T-cell (primary cell): ENCODE results near the gene PRDM16. TPM values are rescaled to one million over a fixed set of nuclear protein-coding genes. Genes with fewer than 3 reads are reported as not detected.

Source experiments
- ATAC-seq, 4 experiments: fragments of 200-7000 bp in 3 of 4; fragments of 150-1000 bp in 1 of 4; cut with Tn5 transposase; replicated peaks in 1 of 4; 1 replicate in 3 of 4; 2 replicates in 1 of 4; pipeline ENCODE4 v1.10.0; 2021; ENCODE audit warnings: moderate library complexity in 3 of 4, mild to moderate bottlenecking in 2 of 4, moderate number of reproducible peaks in 1 of 4
- CTCF ChIA-PET, 2 donors: fragments of 300-600 bp; sonication (Branson Sonifier 250); formaldehyde crosslinking; loops; one replicate each; lab custom pipeline; 2022; ENCODE audit warnings: antibody characterized with exemption in 2 of 2; lab: Charles Lee
- POLR2A ChIA-PET, 2 donors: fragments of 300-600 bp; sonication (Branson Sonifier 250); formaldehyde crosslinking; loops; one replicate each; lab custom pipeline; 2022; ENCODE audit warnings: antibody characterized with exemption in 2 of 2; lab: Charles Lee
- DNase-seq, 35 experiments: peaks; one replicate each; pipeline versions ENCODE4 v3.0.0 to v3.0.0-alpha.2; 2013 to 2023
- H3K27ac ChIP-seq: one replicate; pipeline ENCODE4 v1.5.1; 2013; ENCODE audit warnings: low read length
- H3K27me3 ChIP-seq, 2 experiments: replicated peaks in 1 of 2; 1 replicate in 1 of 2; 2 replicates in 1 of 2; pipeline versions ENCODE4 v1.6.1 to v1.7.0; 2013; ENCODE audit warnings: low read length in 1 of 2, mixed read lengths in 1 of 2; ENCODE audit not compliant: control insufficient read depth in 2 of 2, insufficient read depth in 2 of 2; ENCODE audit errors: extremely low read depth in 1 of 2
- H3K36me3 ChIP-seq, 2 donors: 1 replicate in 1 of 2; 2 replicates in 1 of 2; pipeline versions ENCODE4 v1.6.1 to v1.7.0; 2013; ENCODE audit warnings: low read length in 1 of 2; ENCODE audit not compliant: control insufficient read depth in 2 of 2, insufficient read depth in 1 of 2; ENCODE audit errors: extremely low read depth in 1 of 2
- H3K4me1 ChIP-seq, 2 experiments: 1 replicate in 1 of 2; 2 replicates in 1 of 2; pipeline versions ENCODE4 v1.6.1 to v1.7.0; 2013; ENCODE audit warnings: low read length in 2 of 2, mixed read lengths in 1 of 2; ENCODE audit not compliant: insufficient read depth in 2 of 2, control insufficient read depth in 1 of 2; ENCODE audit errors: extremely low read depth in 1 of 2
- H3K4me3 ChIP-seq, 2 donors: 1 replicate in 1 of 2; 2 replicates in 1 of 2; pipeline versions ENCODE4 v1.5.1 to v1.7.0; 2013; ENCODE audit warnings: mild to moderate bottlenecking in 2 of 2, low read length in 1 of 2, moderate library complexity in 1 of 2; ENCODE audit not compliant: control insufficient read depth in 1 of 2; ENCODE audit errors: extremely low read depth in 1 of 2
- H3K9me3 ChIP-seq: 2 replicates; pipeline ENCODE4 v1.7.0; 2013
- H3K27ac Mint-ChIP-seq, 2 donors: one replicate each; pipeline ENCODE4 v1.8.0; 2020 to 2021; ENCODE audit warnings: mild to moderate bottlenecking in 2 of 2, mixed read lengths in 2 of 2
- H3K27me3 Mint-ChIP-seq, 2 donors: one replicate each; pipeline ENCODE4 v1.8.0; 2021 to 2022; ENCODE audit warnings: mixed read lengths in 2 of 2
- H3K36me3 Mint-ChIP-seq: one replicate; pipeline ENCODE4 v1.8.0; 2021; ENCODE audit warnings: mixed read lengths
- H3K4me1 Mint-ChIP-seq, 3 donors: one replicate each; pipeline ENCODE4 v1.8.0; 2020 to 2022; ENCODE audit warnings: mixed read lengths in 3 of 3, mild to moderate bottlenecking in 1 of 3
- H3K4me3 Mint-ChIP-seq, 3 donors: one replicate each; pipeline ENCODE4 v1.8.0; 2020 to 2022; ENCODE audit warnings: mild to moderate bottlenecking in 3 of 3, mixed read lengths in 3 of 3, moderate library complexity in 3 of 3
- H3K9me3 Mint-ChIP-seq, 3 donors: one replicate each; pipeline ENCODE4 v1.8.0; 2020 to 2022; ENCODE audit warnings: mixed read lengths in 3 of 3
- WGBS: methylation state at CpG from one replicate; pipeline ENCODE4 v1.1.5; 2013; ENCODE audit warnings: missing lambda C conversion rate; ENCODE audit not compliant: insufficient coverage; 5-methylcytosine and 5-hydroxymethylcytosine counted together
- total RNA-seq, 35 experiments: library from RNA in 6 of 35; stranded (reverse) in 6 of 35; fragments of 120-200 nt in 1 of 35; gene quantifications; one replicate each; pipeline versions ENCODE4 v1.2.1 to v1.2.4 and lab custom pipeline; 2013 to 2026

PRDM16 gene
- total RNA-seq, 5 donors from 2014 or later (not counting 1 experiment from before 2014, with no cell fraction given), result 0.15 to 0.70 (median 0.24) TPM; not detected in 1

GRCh38 chr1:3121401-3122210 lies 52.6 kb downstream of the PRDM16 start:
- H3K4me3 ChIP-seq, result no peak overlapping the region
- WGBS, result 91% methylated on average over 34 of the region's 46 CpGs
- POLR2A ChIA-PET, result no interaction called here
- H3K27me3 Mint-ChIP-seq, result no peaks in the 10 kb centered on the region
- no peaks in the 10 kb centered on the region for H3K4me1 ChIP-seq
- no peaks in the 10 kb centered on the region for H3K9me3 Mint-ChIP-seq
- no peak overlapping the region for H3K27ac Mint-ChIP-seq
- peaks cover 0 to 15% of the 10 kb centered on the region in 2 experiments for H3K27me3 ChIP-seq
- no peak overlapping the region for H3K27ac ChIP-seq
- ATAC-seq (no peak), DNase-seq (no peak)
- no peaks in the 10 kb centered on the region for H3K4me1 Mint-ChIP-seq
- no peaks in the 10 kb centered on the region for H3K36me3 ChIP-seq
- H3K9me3 ChIP-seq, result no peaks in the 10 kb centered on the region
- CTCF ChIA-PET, result no interaction called here
- H3K4me3 Mint-ChIP-seq, result no peak overlapping the region
- H3K36me3 Mint-ChIP-seq, result no peaks in the 10 kb centered on the region

- POLR2A ChIA-PET, result no interaction called here
Measured at GRCh38 chr1:3122311-3122710, 53.3 kb downstream of the PRDM16 start.

GRCh38 chr1:3124246-3124645 lies 55.2 kb downstream of the PRDM16 start:
- Mint-ChIP-seq H3K4me3 (no peak overlapping the region), H3K36me3 (no peaks in the 10 kb centered on the region), H3K9me3 (no peaks in the 10 kb centered on the region), H3K27me3 (no peaks in the 10 kb centered on the region), H3K4me1 (no peaks in the 10 kb centered on the region), H3K27ac (no peak overlapping the region)
- H3K36me3 ChIP-seq, result no peaks in the 10 kb centered on the region
- no peak overlapping the region for H3K4me3 ChIP-seq
- POLR2A ChIA-PET, result no interaction called here
- 88% methylated on average over 2 of the region's 3 CpGs for WGBS
- no peaks in the 10 kb centered on the region for H3K4me1 ChIP-seq
- CTCF ChIA-PET, result no interaction called here
- ATAC-seq (no peak), DNase-seq (no peak)
- H3K27me3 ChIP-seq, result peaks cover 0 to 15% of the 10 kb centered on the region in 2 experiments
- H3K27ac ChIP-seq, result no peak overlapping the region
- no peaks in the 10 kb centered on the region for H3K9me3 ChIP-seq

More at GRCh38 chr1:3122311-3122710, 53.3 kb downstream of the PRDM16 start:
- ATAC-seq (no peak), DNase-seq (no peak)
- Histone ChIP-seq H3K36me3 (no peaks in the 10 kb centered on the region), H3K9me3 (no peaks in the 10 kb centered on the region), H3K4me1 (no peaks in the 10 kb centered on the region), H3K27ac (no peak overlapping the region), H3K27me3 (peaks cover 0 to 15% of the 10 kb centered on the region in 2 experiments), H3K4me3 (no peak overlapping the region)
- H3K4me1 Mint-ChIP-seq, result no peaks in the 10 kb centered on the region
- CTCF ChIA-PET, result no interaction called here
- no peaks in the 10 kb centered on the region for H3K36me3 Mint-ChIP-seq
- H3K9me3 Mint-ChIP-seq, result no peaks in the 10 kb centered on the region
- no peak overlapping the region for H3K27ac Mint-ChIP-seq
- H3K4me3 Mint-ChIP-seq, result no peak overlapping the region
- H3K27me3 Mint-ChIP-seq, result no peaks in the 10 kb centered on the region
- WGBS, result 95% methylated on average over 2 of the region's 12 CpGs

GRCh38 chr1:3125078-3125477 lies 56.1 kb downstream of the PRDM16 start:
- ATAC-seq, result no peak
- CTCF ChIA-PET, result no interaction called here
- Histone ChIP-seq H3K27ac (no peak overlapping the region), H3K9me3 (no peaks in the 10 kb centered on the region), H3K4me3 (no peak overlapping the region), H3K27me3 (peaks cover 0 to 10% of the 10 kb centered on the region in 2 experiments), H3K36me3 (no peaks in the 10 kb centered on the region), H3K4me1 (no peaks in the 10 kb centered on the region)
- Mint-ChIP-seq H3K27me3 (no peaks in the 10 kb centered on the region), H3K36me3 (no peaks in the 10 kb centered on the region), H3K4me3 (no peak overlapping the region), H3K27ac (no peak overlapping the region), H3K9me3 (no peaks in the 10 kb centered on the region), H3K4me1 (no peaks in the 10 kb centered on the region)
- POLR2A ChIA-PET, result no interaction called here
- DNase-seq, result no peak
- WGBS, result 89% methylated on average over 15 of the region's 15 CpGs

GRCh38 chr1:3125546-3126368 lies 56.8 kb downstream of the PRDM16 start:
- Histone ChIP-seq H3K36me3 (no peaks in the 10 kb centered on the region), H3K9me3 (no peaks in the 10 kb centered on the region), H3K27ac (no peak overlapping the region), H3K4me3 (no peak overlapping the region), H3K27me3 (peaks cover 0 to 10% of the 10 kb centered on the region in 2 experiments), H3K4me1 (no peaks in the 10 kb centered on the region)
- no peak for DNase-seq
- 91% methylated on average over 35 of the region's 47 CpGs for WGBS
- H3K36me3 Mint-ChIP-seq, result no peaks in the 10 kb centered on the region
- ChIA-PET POLR2A (no interaction called here), CTCF (no interaction called here)
- H3K4me3 Mint-ChIP-seq, result no peak overlapping the region
- no peaks in the 10 kb centered on the region for H3K9me3 Mint-ChIP-seq
- no peak for ATAC-seq
- no peaks in the 10 kb centered on the region for H3K4me1 Mint-ChIP-seq
- H3K27me3 Mint-ChIP-seq, result no peaks in the 10 kb centered on the region
- no peak overlapping the region for H3K27ac Mint-ChIP-seq

- Histone ChIP-seq H3K9me3 (no peaks in the 10 kb centered on the region), H3K27me3 (peaks cover 0 to 12% of the 10 kb centered on the region in 2 experiments), H3K4me3 (no peak overlapping the region), H3K36me3 (no peaks in the 10 kb centered on the region), H3K4me1 (no peaks in the 10 kb centered on the region), H3K27ac (no peak overlapping the region)
- DNase-seq, result no peak
- no peaks in the 10 kb centered on the region for H3K36me3 Mint-ChIP-seq
- 74% methylated on average over 20 of the region's 28 CpGs for WGBS
- H3K9me3 Mint-ChIP-seq, result no peaks in the 10 kb centered on the region
- H3K27me3 Mint-ChIP-seq, result no peaks in the 10 kb centered on the region
- H3K4me3 Mint-ChIP-seq, result no peak overlapping the region
- no peak overlapping the region for H3K27ac Mint-ChIP-seq
- no peak for ATAC-seq
- no peaks in the 10 kb centered on the region for H3K4me1 Mint-ChIP-seq
- ChIA-PET POLR2A (no interaction called here), CTCF (no interaction called here)
Measured at GRCh38 chr1:3126756-3127678, 58.0 kb downstream of the PRDM16 start.
